ENCODE measurements around the gene VPS37B.

VPS37B gene

GRCh38 chr12:122845041-122845864 is 50.7 kb downstream of the VPS37B start:
- no peak overlapping the region for H3K27ac ChIP-seq (ENCODE audit: low read length)
- no peak overlapping the region for H3K4me2 ChIP-seq (ENCODE audit: low read length)
- H3K9ac ChIP-seq (ENCODE audit: low read length) = no peak overlapping the region
- no peaks in the 10 kb centered on the region for H4K20me1 ChIP-seq (ENCODE audit: insufficient read depth, low read length)
- no peaks in the 10 kb centered on the region for H3K4me1 ChIP-seq (ENCODE audit: low read length)
- no peaks in the 10 kb centered on the region for H3K36me3 ChIP-seq (replicated peaks; ENCODE audit: low read depth, low read length)
- no peaks in the 10 kb centered on the region for H3K79me2 ChIP-seq (ENCODE audit: low read length)
- no peak for TF ChIP-seq EZH2phosphoT487 (IDR thresholded peaks at IDR 0.05; ENCODE audit: low read depth)
- TF ChIP-seq CTCF (IDR thresholded peaks at IDR 0.05; ENCODE audit: low read depth, low read length) = no peak
- no peaks in the 10 kb centered on the region for H3K27me3 ChIP-seq (ENCODE audit: low read depth, low read length)
- H3K9me3 ChIP-seq (ENCODE audit: insufficient read depth, low read length) = no peaks in the 10 kb centered on the region
- no peak overlapping the region for H3K4me3 ChIP-seq (ENCODE audit: low read length)
- no peak overlapping the region for H2AFZ ChIP-seq (ENCODE audit: low read depth, low read length)

GRCh38 chr12:122844366-122844971 is 51.5 kb downstream of the VPS37B start:
- Histone ChIP-seq H3K27ac (ENCODE audit: low read length) (no peak overlapping the region), H3K9me3 (ENCODE audit: insufficient read depth, low read length) (no peaks in the 10 kb centered on the region), H4K20me1 (ENCODE audit: insufficient read depth, low read length) (no peaks in the 10 kb centered on the region), H2AFZ (ENCODE audit: low read depth, low read length) (no peak overlapping the region), H3K4me3 (ENCODE audit: low read length) (no peak overlapping the region), H3K4me1 (ENCODE audit: low read length) (no peaks in the 10 kb centered on the region), H3K9ac (ENCODE audit: low read length) (no peak overlapping the region), H3K79me2 (ENCODE audit: low read length) (no peaks in the 10 kb centered on the region), H3K4me2 (ENCODE audit: low read length) (no peak overlapping the region), H3K36me3 (replicated peaks; ENCODE audit: low read depth, low read length) (no peaks in the 10 kb centered on the region), H3K27me3 (ENCODE audit: low read depth, low read length) (no peaks in the 10 kb centered on the region)
- TF ChIP-seq CTCF (IDR thresholded peaks at IDR 0.05; ENCODE audit: low read depth, low read length) (no peak), EZH2phosphoT487 (IDR thresholded peaks at IDR 0.05; ENCODE audit: low read depth) (no peak)

DNA sequence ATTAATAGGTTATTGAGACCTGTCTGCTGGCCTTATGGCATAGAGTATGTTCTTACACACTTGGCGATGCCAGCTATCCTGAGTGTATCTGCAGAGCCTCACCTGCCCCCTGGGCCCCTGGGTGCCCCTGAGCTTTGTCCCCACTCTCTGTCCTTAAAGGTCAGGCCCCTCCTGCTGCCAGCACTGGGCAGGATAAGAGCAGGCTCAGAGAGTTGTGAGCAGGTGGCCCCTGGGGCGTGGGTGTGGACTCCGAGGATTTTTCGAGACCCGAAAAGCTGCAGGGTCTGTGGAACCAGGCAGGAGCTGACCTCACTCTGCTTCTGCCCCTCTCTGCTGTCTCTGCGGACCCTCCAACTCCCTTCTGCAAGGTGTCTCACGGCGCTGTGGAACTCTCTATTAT is 52.5 kb downstream of the VPS37B start:
- TF ChIP-seq EZH2phosphoT487 (IDR thresholded peaks at IDR 0.05; ENCODE audit: low read depth) (no peak), CTCF (IDR thresholded peaks at IDR 0.05; ENCODE audit: low read depth, low read length) (no peak)
- Histone ChIP-seq H3K79me2 (ENCODE audit: low read length) (no peaks in the 10 kb centered on the region), H3K4me2 (ENCODE audit: low read length) (no peak overlapping the region)

More for the DNA sequence above, 52.5 kb downstream of the VPS37B start:
- H3K4me1 ChIP-seq (ENCODE audit: low read length) = no peaks in the 10 kb centered on the region
- H3K9ac ChIP-seq (ENCODE audit: low read length) = no peak overlapping the region
- peaks cover 2% of the 10 kb centered on the region; the same call in 1 of the 2 replicates for H3K27me3 ChIP-seq (ENCODE audit: low read depth, low read length)
- no peak overlapping the region for H3K27ac ChIP-seq (ENCODE audit: low read length)
- H3K4me3 ChIP-seq (ENCODE audit: low read length) = no peak overlapping the region
- no peaks in the 10 kb centered on the region for H3K36me3 ChIP-seq (replicated peaks; ENCODE audit: low read depth, low read length)
- no peak overlapping the region for H2AFZ ChIP-seq (ENCODE audit: low read depth, low read length)
- H4K20me1 ChIP-seq (ENCODE audit: insufficient read depth, low read length) = no peaks in the 10 kb centered on the region
- H3K9me3 ChIP-seq (ENCODE audit: insufficient read depth, low read length) = no peaks in the 10 kb centered on the region
